HG03060 (cell line): ENCODE measurements around the gene ROR1.
"Not testable (repeated sequence)": the region's sequence is repeated elsewhere in the genome, so short reads cannot be mapped to it uniquely, and the experiment has no call there.

Experiments used
- ATAC-seq: cut with Tn5 transposase; IDR thresholded peaks from one replicate; pipeline ENCODE4 v1.9.1; 2021; ENCODE audit warnings: low read depth, moderate number of reproducible peaks; ENCODE audit not compliant: unreplicated experiment

The ROR1 gene

DNA sequence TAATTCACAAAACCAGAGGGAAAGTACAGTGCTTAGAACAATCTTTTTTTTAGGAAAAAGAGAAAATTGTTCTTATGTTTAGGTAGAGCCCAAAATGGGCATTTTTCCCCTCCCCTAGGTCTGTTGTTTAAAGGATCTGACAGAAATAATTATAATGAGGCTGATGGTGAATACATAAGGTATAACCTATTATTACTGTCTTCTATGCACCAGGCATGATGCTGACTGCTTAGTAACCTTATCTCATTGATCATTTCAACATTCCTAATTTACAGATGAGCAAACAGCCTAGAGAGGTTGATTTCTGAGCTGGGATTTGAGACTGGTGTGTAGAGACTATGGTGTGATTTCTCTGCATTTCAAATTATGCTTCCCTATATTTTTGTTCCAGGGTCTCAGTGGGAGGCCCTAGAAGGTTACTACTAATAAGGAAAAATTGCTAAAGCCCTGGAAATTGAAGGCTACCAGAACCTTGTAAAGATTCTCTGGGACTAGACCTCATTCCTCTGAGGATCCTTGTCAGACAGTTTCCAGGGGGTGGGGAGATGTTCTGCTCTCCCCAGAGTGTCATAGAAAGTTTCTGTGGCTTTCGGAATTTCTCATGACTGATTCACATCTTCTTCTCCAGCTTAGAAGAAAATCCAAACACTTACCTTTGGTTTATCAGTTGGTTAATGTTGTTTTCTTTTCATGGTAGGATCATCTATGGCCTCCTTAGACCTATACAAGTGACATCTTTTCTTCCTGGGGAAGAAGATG, 44.9 kb downstream of the ROR1 start:
- no peak for ATAC-seq

- ATAC-seq: no peak
Observed at GRCh38 chr1:63819795-63820194, 46.0 kb downstream of the ROR1 start.

DNA sequence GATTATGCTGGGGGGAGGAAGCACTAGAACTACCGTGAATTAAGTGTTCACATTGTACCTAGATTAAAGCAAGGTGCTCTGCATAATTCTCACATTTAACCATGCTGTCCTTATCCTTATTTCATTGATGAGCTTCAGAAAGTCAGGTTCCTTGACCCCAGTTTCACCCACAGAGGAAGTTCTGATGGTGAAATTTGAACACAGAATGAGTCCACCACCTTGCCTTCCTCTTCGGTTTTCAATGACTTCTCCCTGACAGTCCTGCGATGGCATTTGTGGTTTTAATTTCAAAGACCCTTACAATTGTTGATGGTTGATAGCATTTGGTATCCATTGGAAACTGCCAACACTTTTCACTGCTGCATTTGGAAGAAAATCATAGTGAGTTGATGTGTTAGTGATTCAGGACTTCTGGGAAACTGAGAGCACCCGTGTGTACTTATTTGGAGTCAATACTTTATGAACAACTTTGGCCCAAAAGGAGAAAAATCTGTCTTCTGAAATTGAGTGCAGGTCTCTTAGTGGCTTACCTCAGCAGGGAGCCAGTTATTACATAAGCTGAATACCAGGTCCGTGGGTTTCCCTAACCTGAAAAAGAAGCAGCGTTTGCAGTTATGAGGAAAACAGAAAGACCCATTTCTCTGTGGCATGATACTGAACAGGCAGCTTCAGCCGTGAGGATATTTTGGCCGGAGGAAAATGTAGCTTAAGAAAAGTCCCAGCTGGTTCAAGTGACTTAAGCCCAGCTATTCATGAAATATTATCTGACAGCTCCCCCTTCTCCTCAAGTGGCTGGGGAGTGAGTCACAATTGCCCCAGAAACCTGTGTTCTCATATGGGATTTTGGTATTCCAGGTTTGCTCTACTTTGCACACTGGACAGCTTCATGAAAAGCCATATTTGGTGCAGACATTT, 47.5 kb downstream of the ROR1 start:
- ATAC-seq: no peak

DNA sequence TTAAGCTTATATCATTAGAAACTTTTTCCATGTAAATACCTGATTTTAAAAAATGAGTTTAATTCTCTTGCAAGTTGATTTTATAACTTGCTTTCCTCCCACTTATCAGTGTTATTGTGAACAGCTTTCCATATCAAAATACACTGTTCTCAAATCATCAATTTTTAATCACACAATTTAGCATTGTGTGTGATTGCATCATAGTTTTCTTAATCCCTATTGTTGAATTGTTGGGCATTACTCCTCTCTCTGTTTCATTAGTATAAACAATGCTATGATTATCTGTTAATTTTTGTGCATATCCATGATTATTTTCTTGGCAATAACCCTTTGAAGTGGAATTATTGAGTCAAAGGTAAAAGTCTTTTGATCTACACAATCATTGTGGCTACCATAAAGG, 48.7 kb downstream of the ROR1 start:
- ATAC-seq: no peak

- ATAC-seq: no peak
Observed at GRCh38 chr1:63824451-63824850, 50.6 kb downstream of the ROR1 start.

DNA sequence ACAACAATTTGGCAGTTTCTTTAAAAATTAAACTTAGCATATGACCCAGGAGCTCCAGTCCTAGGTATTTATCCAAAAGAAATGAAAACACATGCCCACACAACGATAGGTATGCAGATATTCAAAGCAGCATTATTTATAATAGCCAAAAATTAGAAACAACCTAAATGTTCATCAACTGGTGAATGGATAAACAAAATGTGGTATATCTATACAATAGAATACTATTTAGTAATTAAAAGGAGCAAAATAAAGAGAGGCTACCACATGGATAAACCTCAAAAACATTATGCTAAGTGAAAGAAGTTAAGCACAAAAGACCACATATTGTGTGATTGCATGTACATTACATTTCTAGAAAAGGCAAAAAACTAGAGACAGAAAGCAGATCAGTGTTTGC, 51.3 kb downstream of the ROR1 start:
- ATAC-seq: no peak

DNA sequence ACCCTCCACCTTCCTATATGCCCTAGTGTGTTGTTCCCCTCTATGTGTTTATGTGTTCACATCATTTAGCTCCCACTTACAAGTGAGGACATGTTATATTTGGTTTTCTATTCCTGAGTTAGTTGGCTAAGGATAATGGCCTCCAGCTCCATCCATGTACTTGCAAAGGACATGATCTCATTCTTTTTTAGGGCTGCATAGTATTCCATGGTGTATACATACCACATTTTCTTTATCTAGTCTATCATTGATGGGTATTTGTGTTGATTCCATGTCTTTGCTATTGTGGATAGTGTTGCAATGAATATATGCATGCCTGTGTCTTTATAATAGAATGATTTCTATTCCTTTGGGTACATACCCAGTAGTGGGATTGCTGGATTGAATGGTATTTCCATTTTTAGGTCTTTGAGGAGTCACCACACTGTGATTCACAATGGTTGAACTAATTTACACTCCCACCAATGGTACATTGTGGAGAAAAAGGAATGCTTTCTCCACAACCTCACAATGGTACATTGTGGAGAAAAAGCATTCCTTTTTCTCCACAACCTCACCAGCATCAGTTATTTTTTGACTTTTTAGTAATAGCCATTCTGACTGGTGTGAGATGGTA, 52.5 kb downstream of the ROR1 start:
- ATAC-seq: not testable (repeated sequence)

- no peak for ATAC-seq
Observed at GRCh38 chr1:63827411-63828321, 53.8 kb downstream of the ROR1 start.

DNA sequence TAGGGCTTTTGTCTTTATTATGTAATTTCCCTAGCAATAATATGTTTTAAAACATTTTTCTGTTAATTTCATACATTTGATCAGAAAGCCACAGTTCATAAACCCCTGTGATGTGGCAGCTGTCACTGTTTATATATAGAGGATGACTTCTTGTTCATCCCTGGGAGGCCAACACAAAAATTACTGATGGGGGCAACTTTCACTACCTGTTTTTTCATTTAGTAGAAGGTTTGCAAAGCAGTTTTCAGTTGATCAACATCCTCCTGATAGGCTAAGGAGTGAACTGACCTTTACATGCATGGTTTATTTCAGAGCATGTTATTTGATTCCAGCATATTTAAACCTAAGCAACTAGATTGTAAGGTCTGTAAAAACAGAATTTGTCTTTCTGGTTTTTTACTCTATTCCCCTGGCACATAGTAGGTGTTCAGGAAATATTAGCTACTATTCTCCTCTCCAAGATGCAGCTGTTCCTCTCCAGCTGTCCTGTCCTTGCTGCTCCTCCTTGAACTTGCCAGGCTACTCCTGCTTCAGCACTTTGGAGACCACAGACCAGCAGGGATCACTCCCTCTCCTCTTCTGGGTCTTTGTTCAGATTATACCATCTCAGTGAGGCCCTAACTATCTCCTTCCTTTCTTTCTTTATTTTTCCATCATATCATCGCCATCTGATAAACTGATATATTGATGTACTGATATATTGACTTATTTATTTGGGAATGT, 54.7 kb downstream of the ROR1 start:
- peak; percentile 78 for ATAC-seq

DNA sequence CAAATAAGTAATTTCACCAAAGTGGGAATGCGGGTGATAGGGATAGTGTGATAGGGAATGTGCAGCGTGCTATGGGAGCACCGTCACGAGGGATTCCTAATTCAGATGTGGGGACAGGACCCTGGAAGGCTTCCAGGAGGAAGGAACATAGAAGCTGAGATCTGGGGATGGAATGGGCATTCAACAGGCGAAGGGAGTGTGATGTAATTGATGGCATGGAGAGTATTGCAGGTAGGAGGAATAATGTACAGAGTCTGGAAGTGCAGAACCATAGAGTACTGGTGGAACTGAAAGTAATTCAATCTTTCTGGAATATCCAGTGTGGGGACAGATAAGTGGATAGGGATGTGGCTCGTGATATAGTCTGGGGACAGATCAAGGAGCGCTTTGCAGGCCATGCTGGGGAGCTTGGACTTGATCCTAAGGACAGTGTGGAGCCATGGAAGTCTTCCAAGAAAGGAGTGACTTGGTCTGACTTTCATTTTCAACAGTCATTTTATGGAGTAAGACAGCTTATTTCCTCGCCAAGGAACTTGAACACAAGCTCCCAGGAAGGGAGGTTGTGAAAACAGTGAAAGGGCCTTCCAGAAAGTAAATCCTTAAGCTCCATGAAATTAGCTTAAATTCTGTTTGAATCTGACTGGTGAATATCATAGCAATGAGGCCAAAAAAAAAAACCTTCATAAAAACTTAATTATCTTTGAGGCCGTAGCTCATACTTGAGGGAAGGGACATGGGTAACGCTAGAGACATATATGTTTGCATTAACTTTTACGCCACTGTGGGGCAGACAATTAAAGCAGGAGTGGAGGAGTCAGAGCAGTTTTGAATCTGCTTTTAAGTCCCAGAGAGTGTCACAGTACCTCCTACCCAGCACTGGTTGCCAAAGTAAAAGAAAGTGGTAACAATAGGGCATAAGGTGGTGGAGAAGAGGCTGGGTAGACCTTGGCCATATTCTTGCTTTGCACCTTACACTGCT, 55.8 kb downstream of the ROR1 start:
- no peak for ATAC-seq

DNA sequence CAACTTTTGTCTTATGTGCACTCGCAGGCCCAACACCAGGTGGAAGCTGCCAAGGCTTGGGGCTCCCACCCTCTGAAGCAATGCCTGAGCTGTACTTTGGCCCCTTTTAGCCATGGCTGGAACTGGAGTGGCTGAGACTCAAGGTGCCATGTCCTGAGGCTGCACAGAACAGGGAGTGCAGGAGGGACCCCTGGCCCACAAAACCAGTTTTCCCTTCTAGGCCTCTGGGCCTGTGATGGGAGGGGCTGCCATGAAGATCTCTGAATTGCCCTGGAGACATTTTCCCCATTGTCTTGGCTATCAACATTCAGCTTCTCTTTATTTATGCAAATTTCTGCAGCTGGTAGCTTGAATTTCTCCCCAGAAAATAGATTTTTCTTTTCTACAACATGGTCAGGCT, 57.6 kb downstream of the ROR1 start:
- ATAC-seq: no peak

GRCh38 chr1:63833363-63834119, 59.7 kb downstream of the ROR1 start:
- no peak for ATAC-seq

DNA sequence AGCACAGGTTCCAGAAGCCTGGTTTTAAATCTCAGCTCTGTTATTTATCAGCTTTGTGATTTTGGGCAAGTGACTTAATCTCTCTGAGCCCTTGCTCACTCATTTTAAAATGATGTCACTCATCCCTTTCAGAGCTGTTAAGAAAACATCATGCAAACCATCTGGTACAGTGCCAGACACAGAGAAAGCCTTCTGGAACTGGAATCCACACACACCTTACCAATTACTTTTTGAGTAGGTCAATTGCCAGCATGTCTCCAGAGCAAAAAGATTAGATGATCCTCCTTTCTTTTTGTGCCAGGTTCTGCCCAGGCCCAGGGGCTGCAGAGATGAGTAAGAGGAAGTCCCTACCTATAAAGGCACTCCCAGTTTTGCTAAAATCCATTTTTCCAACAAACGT, 61.3 kb downstream of the ROR1 start:
- no peak for ATAC-seq

GRCh38 chr1:63836374-63836773, 62.6 kb downstream of the ROR1 start:
- no peak for ATAC-seq

- no peak for ATAC-seq
Observed at GRCh38 chr1:63836830-63837229, 63.0 kb downstream of the ROR1 start.

DNA sequence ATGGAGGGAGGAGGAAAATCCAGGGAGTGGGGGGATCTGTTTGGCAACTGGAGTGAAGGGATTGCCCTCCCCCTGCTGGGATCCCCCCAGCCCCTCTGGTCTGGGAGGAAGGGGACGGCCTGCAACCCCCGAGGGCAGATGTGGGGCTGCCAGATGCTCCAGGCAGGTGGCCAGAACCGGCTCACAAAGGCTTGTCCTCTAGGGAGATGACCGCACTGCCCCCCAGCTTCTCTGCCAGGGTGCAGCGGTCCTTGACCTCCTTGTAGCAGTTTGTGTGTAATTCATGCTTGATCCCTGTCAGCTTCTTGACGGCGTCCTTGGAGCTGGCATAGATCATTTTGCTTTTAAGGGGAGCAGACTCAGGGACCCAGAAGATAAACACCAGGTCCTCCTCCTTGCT, 69.2 kb downstream of the ROR1 start:
- no peak for ATAC-seq

DNA sequence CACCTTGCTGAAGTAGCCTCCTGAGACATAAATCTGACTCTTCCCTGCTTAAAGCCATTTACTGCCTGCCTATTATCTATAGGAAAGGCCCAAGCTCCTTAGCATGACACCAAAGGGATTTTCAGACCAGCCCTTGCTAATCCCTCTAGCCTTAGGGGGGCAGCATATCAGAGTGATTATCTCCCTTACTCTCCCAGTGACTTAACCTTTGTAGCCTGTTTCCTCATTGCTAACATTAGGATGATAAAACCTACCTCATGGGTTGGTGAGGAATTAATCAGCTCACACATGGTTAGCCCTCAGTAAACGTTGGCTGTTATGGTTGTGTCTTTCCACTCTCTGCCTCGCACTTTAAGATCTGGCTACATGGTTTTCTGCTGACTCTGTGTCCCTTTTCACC, 70.1 kb downstream of the ROR1 start:
- ATAC-seq: no peak

- ATAC-seq: no peak
Observed at GRCh38 chr1:63845346-63845745, 71.5 kb downstream of the ROR1 start.
